HepG2 (cell line): ENCODE data around the gene GAD1. TPM values are rescaled to one million over a fixed set of nuclear protein-coding genes. Genes with fewer than 3 reads are reported as not detected.

Experiments
- ATAC-seq: fragments of 200-7000 bp; cut with Tn5 transposase; 3 replicates; pipeline ENCODE4 v1.9.1; 2020; ENCODE audit warnings: mild to moderate bottlenecking, moderate library complexity
- BruUV-seq: library from RNA; stranded (reverse); fragments of 400-500 nt; replicated peaks from 2 replicates; lab custom pipeline; 2021; lab: Mats Ljungman, UMichigan
- CTCF ChIA-PET: fragments of 300-600 bp; formaldehyde crosslinking; extraction: SDS; loops from one replicate; lab custom pipeline; 2021; ENCODE audit warnings: low total read pairs, inconsistent platforms, low intra/inter-chr PET ratio; lab: Yijun Ruan, JAX
- POLR2A ChIA-PET: fragments of 350-600 bp; sonication (Branson Sonifier 250); formaldehyde crosslinking; loops from one replicate; lab custom pipeline; 2020; ENCODE audit warnings: antibody characterized with exemption, inconsistent platforms; lab: Yijun Ruan, JAX
- DNase-seq: peaks from one replicate; pipeline ENCODE4 v3.0.0-alpha.2; 2015; ENCODE audit warnings: low spot score
- FAIRE-seq: peaks from 3 replicates; lab custom pipeline; 2011; peaks lifted over from hg19 to GRCh38; lab: Jason Lieb, UNC
- H2AFZ ChIP-seq: one replicate; pipeline ENCODE4 v1.6.1; 2011; ENCODE audit warnings: low read length, inconsistent platforms
- H3K27ac ChIP-seq: fragments of 300-600 bp; 3 replicates; pipeline ENCODE4 v1.8.0; 2011; ENCODE audit warnings: mixed run types, mild to moderate bottlenecking, mixed read lengths, low read length, inconsistent platforms; ENCODE audit not compliant: insufficient read depth; ENCODE audit errors: extremely low read length
- H3K27me3 ChIP-seq, 2 experiments: fragments of 200-600 bp in 1 of 2; 2 replicates in 1 of 2; 3 replicates in 1 of 2; pipeline versions ENCODE4 v1.6.0 to v1.8.0; 2011; ENCODE audit warnings: low read length in 2 of 2, mild to moderate bottlenecking in 2 of 2, moderate library complexity in 2 of 2, inconsistent platforms in 1 of 2; ENCODE audit not compliant: insufficient read depth in 2 of 2, control insufficient read depth in 1 of 2
- H3K36me3 ChIP-seq, 2 experiments: fragments of 200-600 bp in 1 of 2; replicated peaks in 1 of 2; 2 replicates in 1 of 2; 3 replicates in 1 of 2; pipeline versions ENCODE4 v1.5.1 to v1.8.0; 2011; ENCODE audit warnings: low read length in 2 of 2, inconsistent platforms in 1 of 2; ENCODE audit not compliant: insufficient read depth in 2 of 2, control insufficient read depth in 1 of 2
- H3K4me1 ChIP-seq: 2 replicates; pipeline ENCODE4 v1.5.1; 2012; ENCODE audit warnings: low read length, inconsistent platforms; ENCODE audit not compliant: insufficient read depth
- H3K4me2 ChIP-seq: 2 replicates; pipeline ENCODE4 v1.6.0; 2011; ENCODE audit warnings: low read depth, low read length, inconsistent platforms
- H3K4me3 ChIP-seq, 3 experiments: fragments of 200-600 bp in 1 of 3; sonication (generic), shearing (Covaris generic) in 1 of 3; replicated peaks in 1 of 3; 2 replicates each; pipeline ENCODE4 v1.5.1; 2011 to 2016; ENCODE audit warnings: low read length in 3 of 3, inconsistent platforms in 2 of 3, low read depth in 2 of 3, mild to moderate bottlenecking in 2 of 3, control low read depth in 1 of 3, mixed read lengths in 1 of 3; ENCODE audit not compliant: insufficient read depth in 1 of 3
- H3K79me2 ChIP-seq: one replicate; pipeline ENCODE4 v1.6.1; 2011; ENCODE audit warnings: low read length, inconsistent platforms; ENCODE audit not compliant: insufficient read depth
- H3K9ac ChIP-seq: 2 replicates; pipeline ENCODE4 v1.6.0; 2011; ENCODE audit warnings: mild to moderate bottlenecking, low read depth, low read length, inconsistent platforms; ENCODE audit not compliant: insufficient read depth
- H3K9me3 ChIP-seq: 2 replicates; pipeline ENCODE4 v1.5.1; 2012; ENCODE audit warnings: mild to moderate bottlenecking, low read length
- H4K20me1 ChIP-seq: 2 replicates; pipeline ENCODE4 v1.6.0; 2011; ENCODE audit warnings: inconsistent platforms, mild to moderate bottlenecking, low read length, moderate library complexity; ENCODE audit not compliant: insufficient read depth
- ATF5 ChIP-seq: sonication (generic); formaldehyde crosslinking; IDR thresholded peaks from 2 replicates; pipeline ENCODE4 v1.4.0; 2020; ENCODE audit warnings: mild to moderate bottlenecking, low read depth, missing genetic modification reagents
- FOXK1 ChIP-seq: sonication (generic); formaldehyde crosslinking; IDR thresholded peaks from 2 replicates; pipeline ENCODE4 v1.4.0; 2020; ENCODE audit warnings: low read depth, missing genetic modification reagents, borderline replicate concordance
- HNF4A ChIP-seq: sonication (generic); formaldehyde crosslinking; IDR thresholded peaks from 2 replicates; pipeline ENCODE4 v1.4.0; 2020; ENCODE audit warnings: missing genetic modification reagents
- POLR2AphosphoS2 ChIP-seq: IDR thresholded peaks from 2 replicates; pipeline ENCODE4 v1.6.1; 2011; ENCODE audit warnings: low read depth, low read length, improper control_type of control experiment
- RBFOX2 ChIP-seq: fragments of 200-400 bp; formaldehyde crosslinking; IDR thresholded peaks from 2 replicates; pipeline ENCODE4 v1.6.1; 2017; ENCODE audit warnings: low read depth, mild to moderate bottlenecking, low read length
- THAP7 ChIP-seq: sonication (generic); formaldehyde crosslinking; IDR thresholded peaks from 2 replicates; pipeline ENCODE4 v1.8.1; 2023; ENCODE audit warnings: mild to moderate bottlenecking, missing genetic modification reagents
- ZNF142 ChIP-seq: sonication (generic); formaldehyde crosslinking; IDR thresholded peaks from 2 replicates; pipeline ENCODE4 v1.4.0; 2020; ENCODE audit warnings: missing genetic modification reagents
- ZNF672 ChIP-seq: sonication (generic); formaldehyde crosslinking; IDR thresholded peaks from 2 replicates; pipeline ENCODE4 v1.8.1; 2022; ENCODE audit warnings: missing genetic modification reagents
- WGBS: methylation state at CpG from one replicate; pipeline ENCODE4 v1.1.6; 2017; ENCODE audit warnings: low lambda C conversion rate; 5-methylcytosine and 5-hydroxymethylcytosine counted together
- in situ Hi-C: cut with HindIII; loops from 2 replicates; pipeline ENCODE4 v1.10.0; 2017; ENCODE audit warnings: low pct_unique_long_range_greater_than_20kb; ENCODE audit not compliant: extremely low pct_ligation_motif_present
- intact Hi-C: fragments of 100-400 bp; cut with micrococcal nuclease; formaldehyde crosslinking; loops from one replicate; pipeline ENCODE4 v1.10.0; 2022; ENCODE audit not compliant: unreplicated experiment
- polyA plus RNA-seq, 8 experiments: library from polyadenylated mRNA; depleted of rRNA in 3 of 8; stranded (reverse) in 7 of 8; unstranded in 1 of 8; fragments of >200 nt; fragmentation: Illumina TruSeq in 4 of 8; extraction: Trizol in 4 of 8; gene quantifications; 2 replicates each; pipeline versions ENCODE4 v1.2.1 to v1.2.3, GENCODE V29; 2011 to 2016; ENCODE audit warnings: low read depth in 4 of 8, missing spikeins in 1 of 8, mixed read lengths in 1 of 8; ENCODE audit not compliant: insufficient read depth in 1 of 8
- total RNA-seq, 5 experiments: library from RNA; depleted of rRNA; stranded (reverse); fragments of >200 nt; fragmentation: Illumina TruSeq; extraction: Trizol; gene quantifications; 2 replicates each; pipeline ENCODE4 v1.2.3, GENCODE V29; 2016; ENCODE audit warnings: low read depth in 1 of 5
- TF ChIP-seq, protein P1 (sequence below): sonication (generic); formaldehyde crosslinking; IDR thresholded peaks from 2 replicates; pipeline ENCODE4 v1.4.0; 2020; ENCODE audit warnings: missing genetic modification reagents
- TF ChIP-seq, protein P2 (sequence below): sonication (generic); formaldehyde crosslinking; IDR thresholded peaks from 2 replicates; pipeline ENCODE4 v1.5.0; 2020; ENCODE audit warnings: mild to moderate bottlenecking, missing genetic modification reagents

GAD1 gene
- total and polyA plus RNA-seq, 2 of the 13 experiments (the other 11 are each of a cell fraction or from before 2014, with no cell fraction given): 0.09 to 0.13 TPM

DNA sequence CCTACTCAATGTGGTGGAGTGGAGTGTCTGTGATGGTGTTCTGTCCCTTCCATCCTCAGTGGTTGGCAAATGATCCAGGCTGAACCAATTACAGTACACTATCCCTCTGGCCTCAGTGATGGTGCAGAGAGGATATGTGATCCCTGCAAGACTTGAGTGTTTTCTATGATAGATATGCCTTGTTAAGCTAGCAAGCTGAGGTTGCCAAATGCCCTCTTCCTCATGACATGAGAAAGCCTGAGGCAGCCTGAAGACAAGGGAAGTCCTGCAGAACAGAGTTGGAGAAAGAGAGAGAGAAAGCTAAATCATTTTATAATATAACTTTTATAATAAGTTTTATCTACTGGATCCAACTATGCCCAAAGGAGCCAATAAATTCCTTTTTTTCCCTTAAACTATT, 70.8 kb downstream of the GAD1 start (continued):
- TF ChIP-seq, protein P1, sequence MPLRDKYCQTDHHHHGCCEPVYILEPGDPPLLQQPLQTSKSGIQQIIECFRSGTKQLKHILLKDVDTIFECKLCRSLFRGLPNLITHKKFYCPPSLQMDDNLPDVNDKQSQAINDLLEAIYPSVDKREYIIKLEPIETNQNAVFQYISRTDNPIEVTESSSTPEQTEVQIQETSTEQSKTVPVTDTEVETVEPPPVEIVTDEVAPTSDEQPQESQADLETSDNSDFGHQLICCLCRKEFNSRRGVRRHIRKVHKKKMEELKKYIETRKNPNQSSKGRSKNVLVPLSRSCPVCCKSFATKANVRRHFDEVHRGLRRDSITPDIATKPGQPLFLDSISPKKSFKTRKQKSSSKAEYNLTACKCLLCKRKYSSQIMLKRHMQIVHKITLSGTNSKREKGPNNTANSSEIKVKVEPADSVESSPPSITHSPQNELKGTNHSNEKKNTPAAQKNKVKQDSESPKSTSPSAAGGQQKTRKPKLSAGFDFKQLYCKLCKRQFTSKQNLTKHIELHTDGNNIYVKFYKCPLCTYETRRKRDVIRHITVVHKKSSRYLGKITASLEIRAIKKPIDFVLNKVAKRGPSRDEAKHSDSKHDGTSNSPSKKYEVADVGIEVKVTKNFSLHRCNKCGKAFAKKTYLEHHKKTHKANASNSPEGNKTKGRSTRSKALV (CRISPR knock-in tag): no peak
- TF ChIP-seq, protein P2, sequence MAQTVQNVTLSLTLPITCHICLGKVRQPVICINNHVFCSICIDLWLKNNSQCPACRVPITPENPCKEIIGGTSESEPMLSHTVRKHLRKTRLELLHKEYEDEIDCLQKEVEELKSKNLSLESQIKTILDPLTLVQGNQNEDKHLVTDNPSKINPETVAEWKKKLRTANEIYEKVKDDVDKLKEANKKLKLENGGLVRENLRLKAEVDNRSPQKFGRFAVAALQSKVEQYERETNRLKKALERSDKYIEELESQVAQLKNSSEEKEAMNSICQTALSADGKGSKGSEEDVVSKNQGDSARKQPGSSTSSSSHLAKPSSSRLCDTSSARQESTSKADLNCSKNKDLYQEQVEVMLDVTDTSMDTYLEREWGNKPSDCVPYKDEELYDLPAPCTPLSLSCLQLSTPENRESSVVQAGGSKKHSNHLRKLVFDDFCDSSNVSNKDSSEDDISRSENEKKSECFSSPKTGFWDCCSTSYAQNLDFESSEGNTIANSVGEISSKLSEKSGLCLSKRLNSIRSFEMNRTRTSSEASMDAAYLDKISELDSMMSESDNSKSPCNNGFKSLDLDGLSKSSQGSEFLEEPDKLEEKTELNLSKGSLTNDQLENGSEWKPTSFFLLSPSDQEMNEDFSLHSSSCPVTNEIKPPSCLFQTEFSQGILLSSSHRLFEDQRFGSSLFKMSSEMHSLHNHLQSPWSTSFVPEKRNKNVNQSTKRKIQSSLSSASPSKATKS (CRISPR knock-in tag): no peak
- TF ChIP-seq HNF4A (CRISPR knock-in tag): no peak

GRCh38 chr2:170887896-170888295, 71.2 kb downstream of the GAD1 start:
- intact Hi-C loops (no loop called here), in situ Hi-C loops (no loop called here)
- no peaks in the 10 kb centered on the region for H3K4me1 ChIP-seq
- TF ChIP-seq THAP7 (no peak), ATF5 (CRISPR knock-in tag) (no peak), POLR2AphosphoS2 (no peak), ZNF672 (CRISPR knock-in tag) (no peak), FOXK1 (CRISPR knock-in tag) (no peak), ZNF142 (CRISPR knock-in tag) (no peak), RBFOX2 (no peak)
- H3K27ac ChIP-seq: no peak overlapping the region
- no peaks in the 10 kb centered on the region for H3K79me2 ChIP-seq
- ChIA-PET POLR2A (no interaction called here), CTCF (no interaction called here)
- no peaks in the 10 kb centered on the region for H3K36me3 ChIP-seq
- no peak for FAIRE-seq
- H3K4me3 ChIP-seq: no peak overlapping the region
- H2AFZ ChIP-seq: no peak overlapping the region
- no peak overlapping the region for H3K9ac ChIP-seq
- no peak for ATAC-seq
- H3K9me3 ChIP-seq: no peaks in the 10 kb centered on the region
- BruUV-seq: no TSS peak
- WGBS: 18% methylated on average over 3 of the region's 3 CpGs
- H3K27me3 ChIP-seq: no peaks in the 10 kb centered on the region; a peak in 2 of 5 replicates
- H4K20me1 ChIP-seq: no peaks in the 10 kb centered on the region
- DNase-seq: no peak
- no peak overlapping the region for H3K4me2 ChIP-seq
